ENCODE measurements around the gene ATXN10. TPM values are rescaled to one million over a fixed set of nuclear protein-coding genes. Genes with fewer than 3 reads are reported as not detected.
A peak's percentile ranks its signal among the peaks of the same experiment; 100 is the strongest.

The ATXN10 gene
- total RNA-seq, 1 experiment from 2014 or later: 135 TPM

- CTCF ChIA-PET: interaction anchor here (1.3 kb wide), 1 partner anchor 11 kb away, joined by 3 read pairs; no protein-coding TSS in a partner anchor
Observed at GRCh38 chr22:45852826-45853225, 181.2 kb downstream of the ATXN10 start.

GRCh38 chr22:45855961-45856360 is 184.3 kb downstream of the ATXN10 start:
- DNase-seq (ENCODE audit: low read depth, low spot score) (no peak), ATAC-seq (no peak)
- no peaks in the 10 kb centered on the region for H4K20me1 ChIP-seq (ENCODE audit: insufficient read depth)
- H3K27me3 ChIP-seq (ENCODE audit: insufficient read depth, low read length): no peaks in the 10 kb centered on the region
- H3K36me3 ChIP-seq (ENCODE audit: control insufficient read depth in 1 of 2, insufficient read depth in 2 of 2, low read length in 2 of 2): peaks cover 0 to 10% of the 10 kb centered on the region in 2 experiments; a peak in 3 of 4 replicates
- ChIA-PET POLR2A (no interaction called here), CTCF (no interaction called here), RAD21 (ENCODE audit: low non-redundant PET in 1 of 2, low total read pairs in 2 of 2, uncharacterized antibody in 2 of 2, unreplicated experiment in 2 of 2) (no interaction called here)
- no peak overlapping the region for H3K9ac ChIP-seq (ENCODE audit: low read length)
- no peak overlapping the region for H2AFZ ChIP-seq (ENCODE audit: low read depth, low read length, poor library complexity, severe bottlenecking)
- TF ChIP-seq ZFX (IDR thresholded peaks at IDR 0.05) (no peak), REST (IDR thresholded peaks at IDR 0.05; ENCODE audit: low read depth) (no peak), EZH2 (IDR thresholded peaks at IDR 0.05) (no peak), JUND (IDR thresholded peaks at IDR 0.05) (no peak), SIN3A (IDR thresholded peaks at IDR 0.05; ENCODE audit: low read depth) (no peak), YY1 (IDR thresholded peaks at IDR 0.05; ENCODE audit: extremely low read depth, insufficient replicate concordance, low read depth, low read length) (no peak), FOSL1 (IDR thresholded peaks at IDR 0.05; ENCODE audit: low read depth) (no peak)
- peaks cover 5 to 10% of the 10 kb centered on the region in 2 experiments; a peak in 2 of 4 replicates for H3K9me3 ChIP-seq (ENCODE audit: control insufficient read depth in 1 of 2, insufficient read depth in 1 of 2, low read depth in 1 of 2, low read length in 2 of 2)
- H3K9me2 ChIP-seq (ENCODE audit: insufficient read depth): no peaks in the 10 kb centered on the region
- H3K27ac ChIP-seq (ENCODE audit: low read depth, low read length): no peak overlapping the region
- no TSS peak for BruUV-seq (replicated peaks)
- no peak overlapping the region for H3K4me2 ChIP-seq (ENCODE audit: low read length)
- intact Hi-C loops (cut with micrococcal nuclease): no loop called here
- H3K4me3 ChIP-seq (replicated peaks in 1 of 2; ENCODE audit: low read depth in 1 of 2, low read length in 2 of 2): no peak overlapping the region
- H3K79me2 ChIP-seq (ENCODE audit: insufficient read depth, low read length): no peaks in the 10 kb centered on the region
- H3K4me1 ChIP-seq (ENCODE audit: control insufficient read depth in 1 of 2, insufficient read depth in 2 of 2, low read length in 2 of 2): no peaks in the 10 kb centered on the region

More at GRCh38 chr22:45852826-45853225, 181.2 kb downstream of the ATXN10 start:
- ChIA-PET POLR2A (no interaction called here), RAD21 (ENCODE audit: low non-redundant PET in 1 of 2, low total read pairs in 2 of 2, uncharacterized antibody in 2 of 2, unreplicated experiment in 2 of 2) (no interaction called here)
- Histone ChIP-seq H4K20me1 (ENCODE audit: insufficient read depth) (no peaks in the 10 kb centered on the region), H3K9me3 (ENCODE audit: control insufficient read depth in 1 of 2, insufficient read depth in 1 of 2, low read depth in 1 of 2, low read length in 2 of 2) (peaks cover 5 to 10% of the 10 kb centered on the region in 2 experiments; a peak in 2 of 4 replicates), H3K4me2 (ENCODE audit: low read length) (no peak overlapping the region), H2AFZ (ENCODE audit: low read depth, low read length, poor library complexity, severe bottlenecking) (no peak overlapping the region), H3K27ac (ENCODE audit: low read depth, low read length) (no peak overlapping the region), H3K4me3 (replicated peaks in 1 of 2; ENCODE audit: low read depth in 1 of 2, low read length in 2 of 2) (no peak overlapping the region), H3K4me1 (ENCODE audit: control insufficient read depth in 1 of 2, insufficient read depth in 2 of 2, low read length in 2 of 2) (no peaks in the 10 kb centered on the region), H3K36me3 (ENCODE audit: control insufficient read depth in 1 of 2, insufficient read depth in 2 of 2, low read length in 2 of 2) (peaks cover 0 to 15% of the 10 kb centered on the region in 2 experiments; a peak in 3 of 4 replicates), H3K9ac (ENCODE audit: low read length) (no peak overlapping the region), H3K9me2 (ENCODE audit: insufficient read depth) (no peaks in the 10 kb centered on the region), H3K79me2 (ENCODE audit: insufficient read depth, low read length) (no peaks in the 10 kb centered on the region), H3K27me3 (ENCODE audit: insufficient read depth, low read length) (no peaks in the 10 kb centered on the region)
- TF ChIP-seq CBX3 (IDR thresholded peaks at IDR 0.05; ENCODE audit: low read depth) (0 out of 2 replicates have a peak, but pooled peaks have one; percentile 31), FOSL1 (IDR thresholded peaks at IDR 0.05; ENCODE audit: low read depth) (no peak)
- DNase-seq (ENCODE audit: low read depth, low spot score): no peak
- intact Hi-C loops (cut with micrococcal nuclease): no loop called here
- no TSS peak for BruUV-seq (replicated peaks)
- ATAC-seq: no peak
